Astrocyte of the cerebellum (primary cell): ENCODE measurements around the gene TGFBR3.

Source experiments
- DNase-seq: peaks from one replicate; pipeline ENCODE4 v3.0.0-alpha.2; 2011; ENCODE audit warnings: low read depth
- H3K4me3 ChIP-seq: 2 replicates; pipeline ENCODE4 v1.5.1; 2011; ENCODE audit warnings: mild to moderate bottlenecking, low read depth, low read length, moderate library complexity
- in situ Hi-C: cut with HindIII; loops from 2 replicates; pipeline ENCODE4 v1.10.0; 2017; ENCODE audit warnings: low sequenced_read_pairs
- TF ChIP-seq, protein P1 (sequence below): IDR thresholded peaks from 2 replicates; pipeline ENCODE4 v1.5.1; 2012; ENCODE audit warnings: low read length, low read depth, moderate library complexity, mild to moderate bottlenecking; ENCODE audit errors: missing control alignments

The TGFBR3 gene

DNA sequence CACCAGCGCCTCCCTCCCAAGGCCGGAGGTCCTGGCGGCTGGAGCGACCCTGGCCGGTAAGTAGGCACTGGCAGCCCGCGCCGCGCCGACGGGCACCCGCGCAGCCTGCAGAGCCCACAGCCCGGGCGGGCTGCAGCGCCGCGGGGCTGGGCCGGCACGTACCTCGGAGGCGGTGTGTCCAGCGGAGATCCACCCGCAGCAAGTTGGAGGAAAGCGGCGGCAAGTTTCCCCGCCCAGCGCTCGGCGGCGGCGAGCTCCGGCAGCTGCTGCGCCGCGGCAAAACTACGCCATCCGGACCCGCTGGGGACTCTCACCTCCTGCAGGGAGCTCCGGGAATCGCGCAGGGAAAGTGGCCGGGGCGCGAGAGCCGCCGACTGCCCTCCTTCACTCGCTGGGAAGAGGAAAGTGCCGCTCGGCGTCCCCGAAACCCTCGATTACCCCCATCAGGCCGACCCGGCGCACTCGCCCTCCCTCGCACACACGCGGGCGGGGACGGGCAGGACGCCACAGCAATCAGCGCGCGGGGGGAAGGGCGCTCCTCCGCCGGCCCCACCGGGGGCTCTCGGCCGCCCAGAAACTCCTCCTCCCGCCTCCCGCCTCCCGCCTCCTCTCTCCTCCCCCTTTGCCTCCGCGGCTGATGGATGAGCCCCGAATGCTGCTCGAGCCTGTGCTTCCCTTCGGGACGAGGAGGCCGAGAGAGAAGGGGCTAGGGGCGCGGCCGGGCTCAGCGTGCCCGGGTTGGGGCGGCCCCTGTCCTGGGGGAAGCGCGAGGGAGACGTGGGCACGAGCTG lies at the start of gene TGFBR3:
Gene TGFBR3 (minus strand): TSS at position 436 of the 791 bp plus-strand sequence. CDS start 24,620 bp downstream, outside the sequence.
- TF ChIP-seq, protein P1, sequence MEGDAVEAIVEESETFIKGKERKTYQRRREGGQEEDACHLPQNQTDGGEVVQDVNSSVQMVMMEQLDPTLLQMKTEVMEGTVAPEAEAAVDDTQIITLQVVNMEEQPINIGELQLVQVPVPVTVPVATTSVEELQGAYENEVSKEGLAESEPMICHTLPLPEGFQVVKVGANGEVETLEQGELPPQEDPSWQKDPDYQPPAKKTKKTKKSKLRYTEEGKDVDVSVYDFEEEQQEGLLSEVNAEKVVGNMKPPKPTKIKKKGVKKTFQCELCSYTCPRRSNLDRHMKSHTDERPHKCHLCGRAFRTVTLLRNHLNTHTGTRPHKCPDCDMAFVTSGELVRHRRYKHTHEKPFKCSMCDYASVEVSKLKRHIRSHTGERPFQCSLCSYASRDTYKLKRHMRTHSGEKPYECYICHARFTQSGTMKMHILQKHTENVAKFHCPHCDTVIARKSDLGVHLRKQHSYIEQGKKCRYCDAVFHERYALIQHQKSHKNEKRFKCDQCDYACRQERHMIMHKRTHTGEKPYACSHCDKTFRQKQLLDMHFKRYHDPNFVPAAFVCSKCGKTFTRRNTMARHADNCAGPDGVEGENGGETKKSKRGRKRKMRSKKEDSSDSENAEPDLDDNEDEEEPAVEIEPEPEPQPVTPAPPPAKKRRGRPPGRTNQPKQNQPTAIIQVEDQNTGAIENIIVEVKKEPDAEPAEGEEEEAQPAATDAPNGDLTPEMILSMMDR, result peak; percentile 40
- peak within 1 kb of the TSS; percentile 74 for H3K4me3 ChIP-seq
- in situ Hi-C loops, result no loop called here
- peak; percentile 55 for DNase-seq

DNA sequence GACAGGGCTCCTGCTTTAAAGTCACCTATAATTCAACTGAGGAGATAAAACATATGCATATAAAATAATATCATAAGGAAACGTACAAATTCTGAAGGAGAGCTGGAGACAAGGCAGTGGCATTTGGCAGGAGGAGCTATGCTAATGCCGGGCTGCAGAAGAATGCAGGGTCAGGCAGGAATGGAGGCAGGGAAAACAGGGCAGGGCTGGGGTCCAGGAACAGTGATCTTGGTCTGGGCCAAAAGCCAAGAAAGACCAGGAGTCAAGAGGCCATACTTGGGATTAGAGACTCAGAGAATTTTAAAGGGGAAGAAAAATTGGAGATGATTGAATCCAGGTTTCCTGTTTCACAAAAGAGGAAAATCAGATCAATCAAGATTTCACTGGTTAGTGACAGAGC lies 43.3 kb upstream of the TGFBR3 start:
- TF ChIP-seq, protein P1, result no peak
- H3K4me3 ChIP-seq, result no peak overlapping the region
- in situ Hi-C loops, result no loop called here
- no peak for DNase-seq

DNA sequence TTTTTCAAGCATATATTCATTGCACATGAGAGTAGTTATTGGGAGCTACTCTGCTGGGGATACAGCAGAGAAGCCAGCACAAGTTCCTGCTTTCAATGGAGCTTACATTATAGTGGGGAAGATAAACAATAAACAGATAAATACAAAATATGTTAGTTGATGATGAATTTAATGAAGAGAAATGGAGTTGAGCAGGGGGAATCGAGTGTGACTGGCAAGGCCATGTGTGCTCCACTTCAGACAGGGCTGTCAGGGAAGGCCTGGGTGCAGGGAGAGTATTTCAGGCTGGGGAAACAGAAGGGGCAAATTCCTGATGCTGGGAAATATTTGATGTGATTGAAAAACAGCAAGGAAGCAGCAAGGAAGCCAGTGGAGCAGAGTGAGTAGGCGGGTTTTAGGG lies 42.1 kb upstream of the TGFBR3 start:
- H3K4me3 ChIP-seq, result no peak overlapping the region
- no peak for DNase-seq
- in situ Hi-C loops, result no loop called here
- TF ChIP-seq, protein P1, result no peak

DNA sequence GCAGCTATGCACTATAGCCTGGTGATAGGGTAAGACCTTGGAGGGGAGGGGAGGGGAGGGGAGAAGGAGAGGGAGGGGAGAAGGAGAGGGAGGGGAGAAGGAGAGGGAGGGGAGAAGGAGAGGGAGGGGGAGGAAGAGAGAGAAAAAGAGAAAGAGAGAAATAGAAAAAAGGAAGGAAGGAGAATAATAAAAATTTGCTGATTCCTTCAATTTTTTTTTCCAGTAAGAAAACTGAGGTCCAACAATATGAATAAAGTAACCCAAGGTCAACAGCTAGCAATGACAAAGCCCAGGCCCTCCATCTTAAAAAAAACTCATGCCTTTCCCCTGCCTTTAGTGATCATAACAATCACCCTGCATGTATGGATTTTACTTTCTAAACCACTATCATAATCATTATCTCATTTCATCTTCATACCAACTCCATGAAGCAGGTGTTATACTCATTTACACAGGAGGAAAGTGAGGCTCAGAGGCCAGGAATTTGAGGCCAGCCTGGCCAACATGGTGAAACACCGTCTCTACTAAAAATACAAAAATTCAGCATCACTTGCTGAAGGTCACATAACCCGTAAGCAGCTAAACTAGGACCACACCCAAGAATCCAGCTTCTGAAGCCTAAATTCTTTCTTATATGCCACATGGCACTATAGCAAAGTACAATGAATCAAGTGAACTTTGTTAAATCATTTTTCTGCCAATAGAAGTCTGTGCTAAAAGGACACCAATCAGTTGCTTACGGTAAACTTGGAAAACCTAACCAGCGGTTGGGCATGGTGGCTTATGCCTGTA lies 39.9 kb upstream of the TGFBR3 start:
- in situ Hi-C loops, result no loop called here
- no peak for DNase-seq

GRCh38 chr1:91924146-91924545 lies 38.2 kb upstream of the TGFBR3 start:
- peak; percentile 73 for DNase-seq
- in situ Hi-C loops, result no loop called here
- H3K4me3 ChIP-seq, result no peak overlapping the region
- TF ChIP-seq, protein P1, result no peak

More for the DNA sequence above, 39.9 kb upstream of the TGFBR3 start:
- no peak overlapping the region for H3K4me3 ChIP-seq
- TF ChIP-seq, protein P1, result no peak

DNA sequence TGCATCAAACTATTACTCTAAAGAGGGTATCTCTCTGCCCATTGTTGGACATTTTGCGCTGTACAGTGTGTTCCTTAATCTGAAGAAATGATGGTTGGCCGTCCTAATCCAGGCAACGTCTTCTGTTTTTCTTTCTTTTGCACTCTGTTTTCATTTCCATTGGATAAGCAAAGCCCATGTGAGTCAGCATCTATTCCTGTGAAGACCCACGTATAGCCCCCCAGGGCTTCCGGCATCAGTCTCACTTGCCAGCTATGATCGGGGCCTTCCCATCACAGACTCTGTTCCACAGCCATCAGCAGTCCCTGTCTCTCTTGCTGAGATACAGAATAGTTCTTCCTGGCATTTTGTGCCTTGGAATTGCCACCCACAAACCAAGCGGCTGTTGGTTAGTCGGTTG lies 34.0 kb upstream of the TGFBR3 start:
- in situ Hi-C loops, result loop anchor here (10.0 kb wide), 1 partner anchor 405 kb away; no protein-coding TSS in a partner anchor
- DNase-seq, result no peak
- H3K4me3 ChIP-seq, result no peak overlapping the region
- TF ChIP-seq, protein P1, result no peak
